Stimulated activated CD4-positive, alpha-beta T cell treated with anti-CD3 and anti-CD28 coated beads, Interleukin-2, amount 100 ng/mL, for 48 hours (primary cell): ENCODE results near the gene CSF1.
"Not testable (repeated sequence)": the region's sequence is repeated elsewhere in the genome, so short reads cannot be mapped to it uniquely, and the experiment has no call there.

Experiments used
- DNase-seq, 2 donors: peaks; one replicate each; pipeline ENCODE4 v3.0.0-alpha.2; 2020

CSF1 gene

GRCh38 chr1:109910123-109910962 is at the start of gene CSF1:
TSS of gene CSF1 (plus strand) at chr1:109910849. CDS start at chr1:109911024, 175 bp downstream.
- peak; percentile 55 to 59 for DNase-seq

- not testable (repeated sequence) for DNase-seq
These were observed 49.0 kb upstream of the CSF1 start for GRCh38 chr1:109861616-109862015.

- no peak for DNase-seq
These were observed 47.0 kb upstream of the CSF1 start for GRCh38 chr1:109863667-109864046.

- DNase-seq: no peak
These were observed 46.4 kb upstream of the CSF1 start for GRCh38 chr1:109864047-109864822.

- no peak for DNase-seq
These were observed 45.6 kb upstream of the CSF1 start for GRCh38 chr1:109864930-109865612.

- DNase-seq: no peak
These were observed 44.6 kb upstream of the CSF1 start for GRCh38 chr1:109866071-109866470.

GRCh38 chr1:109873278-109874175 is 37.1 kb upstream of the CSF1 start:
- no peak for DNase-seq

GRCh38 chr1:109874445-109874844 is 36.2 kb upstream of the CSF1 start:
- no peak for DNase-seq

- DNase-seq: no peak
These were observed 34.8 kb upstream of the CSF1 start for GRCh38 chr1:109875874-109876273.

- no peak for DNase-seq
These were observed 33.9 kb upstream of the CSF1 start for GRCh38 chr1:109876617-109877316.

GRCh38 chr1:109877317-109877771 is 33.3 kb upstream of the CSF1 start:
- DNase-seq: no peak

- DNase-seq: no peak
These were observed 32.9 kb upstream of the CSF1 start for GRCh38 chr1:109877776-109878175.

- no peak for DNase-seq
These were observed 32.0 kb upstream of the CSF1 start for GRCh38 chr1:109878531-109879104.

- DNase-seq: not testable (repeated sequence)
These were observed 31.3 kb upstream of the CSF1 start for GRCh38 chr1:109879371-109879770.

GRCh38 chr1:109879881-109880525 is 30.6 kb upstream of the CSF1 start:
- no peak for DNase-seq

GRCh38 chr1:109880971-109881894 is 29.4 kb upstream of the CSF1 start:
- DNase-seq: no peak

GRCh38 chr1:109881906-109882287 is 28.8 kb upstream of the CSF1 start:
- DNase-seq: no peak

- DNase-seq: no peak
These were observed 28.1 kb upstream of the CSF1 start for GRCh38 chr1:109882288-109883245.
